NT2/D1 (cell line): ENCODE data around the gene ADD3.

ENCODE experiments used
- SUZ12 ChIP-seq: IDR thresholded peaks from 2 replicates; pipeline ENCODE4 v1.6.1; 2011; ENCODE audit not compliant: insufficient read length, insufficient read depth; ENCODE audit errors: extremely low read depth
- ZNF274 ChIP-seq: IDR thresholded peaks from 2 replicates; pipeline ENCODE4 v1.6.1; 2011; ENCODE audit warnings: mild to moderate bottlenecking, low read depth, low read length

- TF ChIP-seq SUZ12 (no peak), ZNF274 (no peak)
Observed at GRCh38 chr10:110107887-110108286, 100.1 kb downstream of the ADD3 start.
